Keratinocyte (primary cell): ENCODE measurements around the gene SPTSSB.

ENCODE experiments used
- CTCF ChIP-seq, 3 experiments: IDR thresholded peaks in 1 of 3; conservative IDR thresholded peaks in 1 of 3; optimal IDR thresholded peaks in 1 of 3; 2 replicates in 2 of 3; 3 replicates in 1 of 3; pipeline versions ENCODE3 to v1.5.1; 2011; ENCODE audit warnings: low read length in 3 of 3, mild to moderate bottlenecking in 3 of 3, moderate library complexity in 2 of 3, control low read depth in 1 of 3, inconsistent platforms in 1 of 3; ENCODE audit not compliant: insufficient read depth in 2 of 3; ENCODE audit errors: extremely low read depth in 1 of 3
- EZH2 ChIP-seq: IDR thresholded peaks from one replicate; pipeline ENCODE4 v1.6.1; 2012; ENCODE audit warnings: inconsistent platforms, mild to moderate bottlenecking, low read length, moderate library complexity

- no peak for TF ChIP-seq CTCF (optimal IDR thresholded peaks at IDR 0.05 in 1 of 3, IDR thresholded peaks at IDR 0.05 in 1 of 3, conservative IDR thresholded peaks at IDR 0.05 in 1 of 3; ENCODE audit: extremely low read depth in 1 of 3, insufficient read depth in 2 of 3, low read length in 3 of 3)
- TF ChIP-seq EZH2, result no peak
These were observed 74.5 kb downstream of the SPTSSB start for GRCh38 chr3:161296814-161297213.
